ENCODE data around the gene KIRREL3.

- TF ChIP-seq EZH2 (IDR thresholded peaks at IDR 0.05; ENCODE audit: low read length, unreplicated experiment) (no peak), CTCF (conservative IDR thresholded peaks at IDR 0.05; ENCODE audit: low read depth, low read length) (no peak)
These were observed 418.5 kb downstream of the KIRREL3 start for GRCh38 chr11:126581871-126582648.

All from PC-3 (cell line).